Tibial nerve (tissue), 3 donors: ENCODE data around the gene CORO2B.

ENCODE experiments used
- CTCF ChIP-seq, 5 experiments: fragments of 200-600 bp in 3 of 5; fragments of 450-650 bp in 2 of 5; sonication (generic) in 3 of 5; IDR thresholded peaks; one replicate each; pipeline ENCODE4 v1.5.1; 2016 to 2019; ENCODE audit warnings: antibody characterized with exemption in 5 of 5, mild to moderate bottlenecking in 3 of 5, moderate library complexity in 2 of 5
- POLR2A ChIP-seq, 2 donors: fragments of 450-650 bp; IDR thresholded peaks; one replicate each; pipeline ENCODE4 v1.6.1; 2017; ENCODE audit warnings: antibody characterized with exemption in 2 of 2, mild to moderate bottlenecking in 2 of 2, moderate library complexity in 2 of 2

GRCh38 chr15:68552344-68552743, 26.4 kb upstream of the CORO2B start:
- TF ChIP-seq CTCF (IDR thresholded peaks at IDR 0.05), result no peak
- no peak for TF ChIP-seq POLR2A (IDR thresholded peaks at IDR 0.05)
